Loucy (cell line): ENCODE data around the gene VILL.

Source experiments
- H2AFZ ChIP-seq: fragments of 200-600 bp; sonication (generic); 2 replicates; pipeline ENCODE4 v1.6.0; 2016; ENCODE audit warnings: antibody characterized with exemption, mild to moderate bottlenecking, low read length, moderate library complexity
- H3F3A ChIP-seq: fragments of 200-600 bp; 2 replicates; pipeline ENCODE4 v1.6.0; 2016; ENCODE audit warnings: antibody characterized with exemption, low read depth, mild to moderate bottlenecking
- H3K27me3 ChIP-seq: fragments of 200-600 bp; sonication (generic); 2 replicates; pipeline ENCODE4 v1.6.1; 2014; ENCODE audit warnings: low read length, mild to moderate bottlenecking; ENCODE audit not compliant: insufficient read depth, poor library complexity, severe bottlenecking
- H3K36me3 ChIP-seq: fragments of 200-600 bp; sonication (generic); 2 replicates; pipeline ENCODE4 v1.6.1; 2016; ENCODE audit warnings: low read length; ENCODE audit not compliant: insufficient read depth
- H3K4me1 ChIP-seq: fragments of 200-600 bp; sonication (generic); 2 replicates; pipeline ENCODE4 v1.5.1; 2014; ENCODE audit warnings: low read length, mild to moderate bottlenecking; ENCODE audit not compliant: insufficient read depth, poor library complexity, severe bottlenecking
- H3K4me2 ChIP-seq: fragments of 200-600 bp; sonication (generic); 2 replicates; pipeline ENCODE4 v1.6.0; 2014; ENCODE audit warnings: antibody characterized with exemption, low read length, low read depth, mild to moderate bottlenecking; ENCODE audit not compliant: poor library complexity, severe bottlenecking
- H3K4me3 ChIP-seq: fragments of 200-600 bp; sonication (generic); 2 replicates; pipeline ENCODE4 v1.5.1; 2014; ENCODE audit warnings: low read length, mild to moderate bottlenecking, mixed read lengths; ENCODE audit not compliant: poor library complexity, severe bottlenecking
- H3K79me2 ChIP-seq: fragments of 200-600 bp; sonication (generic); 2 replicates; pipeline ENCODE4 v1.6.1; 2014; ENCODE audit warnings: low read length; ENCODE audit not compliant: insufficient read depth
- H3K9ac ChIP-seq: fragments of 200-600 bp; sonication (generic); 2 replicates; pipeline ENCODE4 v1.6.0; 2014; ENCODE audit warnings: mild to moderate bottlenecking, low read depth, low read length, moderate library complexity; ENCODE audit not compliant: poor library complexity, severe bottlenecking
- H3K9me2 ChIP-seq: fragments of 200-600 bp; sonication (generic); replicated peaks from 2 replicates; pipeline ENCODE4 v1.6.1; 2016; ENCODE audit warnings: low read depth, low read length, mixed read lengths
- H3K9me3 ChIP-seq: fragments of 200-600 bp; sonication (generic); 2 replicates; pipeline ENCODE4 v1.6.1; 2014; ENCODE audit warnings: mild to moderate bottlenecking, antibody characterized with exemption, low read length, low read depth; ENCODE audit not compliant: insufficient read depth
- H4K20me1 ChIP-seq: fragments of 200-600 bp; sonication (generic); 2 replicates; pipeline ENCODE4 v1.6.0; 2014; ENCODE audit warnings: antibody characterized with exemption, low read length, mild to moderate bottlenecking; ENCODE audit not compliant: insufficient read depth, poor library complexity, severe bottlenecking
- CTCF ChIP-seq: fragments of 200-600 bp; sonication (generic); conservative IDR thresholded peaks from 2 replicates; pipeline ENCODE4 v1.5.1; 2014; ENCODE audit warnings: mild to moderate bottlenecking, antibody characterized with exemption, low read length
- EZH2phosphoT487 ChIP-seq: fragments of 200-600 bp; IDR thresholded peaks from 2 replicates; pipeline ENCODE4 v1.6.1; 2018; ENCODE audit warnings: antibody characterized with exemption, mild to moderate bottlenecking, moderate library complexity, borderline replicate concordance

The VILL gene

GRCh38 chr3:37949866-37950265 is 40.7 kb upstream of the VILL start:
- Histone ChIP-seq H3K9me3 (no peaks in the 10 kb centered on the region), H3K36me3 (no peaks in the 10 kb centered on the region), H3K9ac (no peak overlapping the region), H3K4me3 (no peak overlapping the region), H3F3A (no peaks in the 10 kb centered on the region), H3K4me2 (no peak overlapping the region), H3K9me2 (no peaks in the 10 kb centered on the region), H3K4me1 (no peaks in the 10 kb centered on the region), H3K27me3 (no peaks in the 10 kb centered on the region), H3K79me2 (no peaks in the 10 kb centered on the region), H4K20me1 (no peaks in the 10 kb centered on the region), H2AFZ (no peak overlapping the region)
- TF ChIP-seq EZH2phosphoT487 (no peak), CTCF (no peak)

- Histone ChIP-seq H3K4me2 (no peak overlapping the region), H4K20me1 (no peaks in the 10 kb centered on the region), H3K79me2 (no peaks in the 10 kb centered on the region), H3K4me3 (no peak overlapping the region), H3K9me3 (no peaks in the 10 kb centered on the region), H3K4me1 (peaks cover 20% of the 10 kb centered on the region), H3K27me3 (no peaks in the 10 kb centered on the region), H2AFZ (no peak overlapping the region), H3K9ac (no peak overlapping the region), H3F3A (no peaks in the 10 kb centered on the region), H3K36me3 (no peaks in the 10 kb centered on the region), H3K9me2 (no peaks in the 10 kb centered on the region)
- no peak for TF ChIP-seq CTCF
- no peak for TF ChIP-seq EZH2phosphoT487
Measured at GRCh38 chr3:37952564-37952963, 38.0 kb upstream of the VILL start.

GRCh38 chr3:37953226-37953625 is 37.4 kb upstream of the VILL start:
- Histone ChIP-seq H3K4me3 (no peak overlapping the region), H3K4me1 (peaks cover 27% of the 10 kb centered on the region), H3K9ac (no peak overlapping the region), H3K27me3 (no peaks in the 10 kb centered on the region), H3F3A (no peaks in the 10 kb centered on the region), H3K9me3 (no peaks in the 10 kb centered on the region), H3K79me2 (no peaks in the 10 kb centered on the region), H4K20me1 (no peaks in the 10 kb centered on the region), H3K9me2 (no peaks in the 10 kb centered on the region), H3K36me3 (no peaks in the 10 kb centered on the region), H2AFZ (no peak overlapping the region), H3K4me2 (no peak overlapping the region)
- no peak for TF ChIP-seq CTCF
- TF ChIP-seq EZH2phosphoT487: no peak
